LNCaP clone FGC (cell line): Measurements from ENCODE around the gene KCTD7.
"Not testable (repeated sequence)": the region's sequence is repeated elsewhere in the genome, so short reads cannot be mapped to it uniquely, and the experiment has no call there.

Experiments
- DNase-seq: peaks from one replicate; pipeline ENCODE4 v3.0.0-alpha.2; 2011; ENCODE audit warnings: low read depth
- H3K4me3 ChIP-seq: 2 replicates; pipeline ENCODE4 v1.5.1; 2011; ENCODE audit warnings: mild to moderate bottlenecking, low read depth, low read length, control low read depth
- TF ChIP-seq, protein P1 (sequence below): IDR thresholded peaks from 2 replicates; pipeline ENCODE4 v1.5.1; 2012; ENCODE audit warnings: mild to moderate bottlenecking; ENCODE audit not compliant: control insufficient read depth, insufficient read depth; ENCODE audit errors: extremely low read depth

Gene KCTD7

DNA sequence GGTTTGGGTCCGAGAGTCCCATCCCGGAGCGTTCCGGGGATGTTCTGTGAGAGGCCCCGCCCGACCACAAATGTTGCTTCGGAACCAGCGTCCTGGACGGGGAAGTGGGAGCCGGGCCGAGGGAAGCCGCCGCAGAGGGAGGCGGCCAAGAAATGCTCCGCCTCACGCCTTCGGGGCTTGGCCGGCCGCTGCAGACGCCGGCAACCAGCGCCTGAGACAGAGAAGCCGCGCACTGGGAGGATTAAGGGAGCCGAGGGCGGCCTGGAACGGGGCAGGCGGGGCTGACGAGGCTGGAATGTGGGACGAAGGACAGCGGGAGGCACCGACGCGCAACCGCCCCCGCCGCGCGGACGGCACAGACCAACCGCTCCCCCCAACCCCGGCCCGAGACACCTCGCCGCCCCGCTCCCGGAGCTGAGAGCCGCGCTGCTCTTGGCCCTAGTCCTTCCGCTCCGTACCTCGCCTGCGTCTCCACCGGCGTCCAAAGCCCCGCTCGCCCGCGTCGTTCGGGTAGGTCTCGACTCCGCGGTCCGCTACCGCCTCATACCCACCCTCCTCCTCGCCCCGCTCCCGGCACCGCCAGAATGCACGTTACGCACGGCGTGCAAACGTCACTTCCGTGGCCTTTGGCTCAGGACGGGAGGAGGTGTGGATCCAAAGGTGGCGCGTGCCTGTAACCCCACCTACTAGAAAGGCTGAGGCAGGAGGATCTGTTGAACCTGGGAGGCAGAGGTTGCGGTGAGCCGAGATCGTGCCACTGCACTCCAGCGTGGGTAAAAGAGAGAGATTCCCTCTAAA lies 36.7 kb upstream of the KCTD7 start:
- TF ChIP-seq, protein P1, sequence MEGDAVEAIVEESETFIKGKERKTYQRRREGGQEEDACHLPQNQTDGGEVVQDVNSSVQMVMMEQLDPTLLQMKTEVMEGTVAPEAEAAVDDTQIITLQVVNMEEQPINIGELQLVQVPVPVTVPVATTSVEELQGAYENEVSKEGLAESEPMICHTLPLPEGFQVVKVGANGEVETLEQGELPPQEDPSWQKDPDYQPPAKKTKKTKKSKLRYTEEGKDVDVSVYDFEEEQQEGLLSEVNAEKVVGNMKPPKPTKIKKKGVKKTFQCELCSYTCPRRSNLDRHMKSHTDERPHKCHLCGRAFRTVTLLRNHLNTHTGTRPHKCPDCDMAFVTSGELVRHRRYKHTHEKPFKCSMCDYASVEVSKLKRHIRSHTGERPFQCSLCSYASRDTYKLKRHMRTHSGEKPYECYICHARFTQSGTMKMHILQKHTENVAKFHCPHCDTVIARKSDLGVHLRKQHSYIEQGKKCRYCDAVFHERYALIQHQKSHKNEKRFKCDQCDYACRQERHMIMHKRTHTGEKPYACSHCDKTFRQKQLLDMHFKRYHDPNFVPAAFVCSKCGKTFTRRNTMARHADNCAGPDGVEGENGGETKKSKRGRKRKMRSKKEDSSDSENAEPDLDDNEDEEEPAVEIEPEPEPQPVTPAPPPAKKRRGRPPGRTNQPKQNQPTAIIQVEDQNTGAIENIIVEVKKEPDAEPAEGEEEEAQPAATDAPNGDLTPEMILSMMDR = no peak

DNA sequence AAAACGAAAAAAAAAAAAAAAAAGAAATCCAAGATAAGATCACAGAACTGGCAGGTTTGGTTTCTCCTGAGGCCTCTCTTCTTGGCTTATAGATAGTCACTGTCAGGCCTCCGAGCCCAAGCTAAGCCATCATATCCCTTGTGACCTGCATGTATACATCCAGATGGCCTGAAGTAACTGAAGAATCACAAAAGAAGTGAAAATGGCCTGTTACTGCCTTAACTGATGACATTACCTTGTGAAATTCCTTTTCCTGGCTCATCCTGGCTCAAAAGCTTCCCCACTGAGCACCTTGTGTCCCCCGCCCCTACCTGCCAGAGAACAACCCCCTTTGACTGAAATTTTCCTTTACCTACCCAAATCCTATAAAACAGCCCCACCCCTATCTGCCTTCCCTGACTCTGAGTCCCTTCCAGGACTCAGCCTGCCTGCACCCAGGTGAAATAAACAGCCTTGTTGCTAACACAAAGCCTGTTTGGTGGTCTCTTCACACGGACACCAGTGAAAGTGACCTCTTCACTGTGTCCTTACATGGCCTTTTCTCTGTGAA lies 36.0 kb upstream of the KCTD7 start:
- peak overlapping the region; percentile 73 for H3K4me3 ChIP-seq
- not testable (repeated sequence) for DNase-seq

More for the DNA sequence above, 36.7 kb upstream of the KCTD7 start:
- peak; percentile 80 for DNase-seq
- peak overlapping the region; percentile 73 for H3K4me3 ChIP-seq

GRCh38 chr7:66594082-66594481 lies 34.6 kb upstream of the KCTD7 start:
- not testable (repeated sequence) for H3K4me3 ChIP-seq, DNase-seq

- no peak for DNase-seq
- TF ChIP-seq, protein P1 = no peak
These were observed 31.2 kb upstream of the KCTD7 start for GRCh38 chr7:66597461-66597860.

DNA sequence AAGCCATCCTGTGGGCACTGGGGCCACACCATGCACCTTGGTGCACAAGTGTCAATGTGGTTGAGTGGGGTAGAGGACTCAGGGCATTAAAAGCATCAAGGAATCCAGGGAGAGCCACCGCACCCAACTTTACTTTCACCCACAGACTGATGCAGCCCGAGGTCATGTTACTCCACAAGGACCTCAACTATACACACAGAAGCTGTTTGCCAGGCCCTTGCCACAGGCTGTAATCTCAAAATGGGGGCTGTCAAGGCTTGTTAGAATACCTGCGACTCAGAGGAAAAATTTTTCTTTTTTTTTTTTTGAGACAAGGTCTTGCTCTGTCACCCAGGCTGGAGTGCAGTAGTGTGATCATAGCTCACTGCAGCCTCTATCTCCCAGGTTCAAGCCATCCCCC lies 26.5 kb upstream of the KCTD7 start:
- no peak overlapping the region for H3K4me3 ChIP-seq
- no peak for DNase-seq

More at GRCh38 chr7:66597461-66597860, 31.2 kb upstream of the KCTD7 start:
- no peak overlapping the region for H3K4me3 ChIP-seq

GRCh38 chr7:66604198-66604597 lies 24.5 kb upstream of the KCTD7 start:
- TF ChIP-seq, protein P1 = no peak
- H3K4me3 ChIP-seq = no peak overlapping the region
- no peak for DNase-seq

More for the DNA sequence above, 26.5 kb upstream of the KCTD7 start:
- TF ChIP-seq, protein P1 = no peak

GRCh38 chr7:66606540-66607291 lies 22.0 kb upstream of the KCTD7 start:
- not testable (repeated sequence) for H3K4me3 ChIP-seq, DNase-seq

- TF ChIP-seq, protein P1 = no peak
- no peak for DNase-seq
- H3K4me3 ChIP-seq = no peak overlapping the region
These were observed 19.5 kb upstream of the KCTD7 start for GRCh38 chr7:66609176-66609575.

- H3K4me3 ChIP-seq, DNase-seq: not testable (repeated sequence)
These were observed 14.1 kb upstream of the KCTD7 start for GRCh38 chr7:66614596-66614995.
